HG02763 (cell line): Measurements from ENCODE around the gene BPIFB3.
"Not testable (repeated sequence)": the region's sequence is repeated elsewhere in the genome, so short reads cannot be mapped to it uniquely, and the experiment has no call there.

Experiments used
- ATAC-seq: cut with Tn5 transposase; IDR thresholded peaks from one replicate; pipeline ENCODE4 v1.9.1; 2021; ENCODE audit warnings: mild to moderate bottlenecking, moderate library complexity; ENCODE audit not compliant: unreplicated experiment

The BPIFB3 gene

DNA sequence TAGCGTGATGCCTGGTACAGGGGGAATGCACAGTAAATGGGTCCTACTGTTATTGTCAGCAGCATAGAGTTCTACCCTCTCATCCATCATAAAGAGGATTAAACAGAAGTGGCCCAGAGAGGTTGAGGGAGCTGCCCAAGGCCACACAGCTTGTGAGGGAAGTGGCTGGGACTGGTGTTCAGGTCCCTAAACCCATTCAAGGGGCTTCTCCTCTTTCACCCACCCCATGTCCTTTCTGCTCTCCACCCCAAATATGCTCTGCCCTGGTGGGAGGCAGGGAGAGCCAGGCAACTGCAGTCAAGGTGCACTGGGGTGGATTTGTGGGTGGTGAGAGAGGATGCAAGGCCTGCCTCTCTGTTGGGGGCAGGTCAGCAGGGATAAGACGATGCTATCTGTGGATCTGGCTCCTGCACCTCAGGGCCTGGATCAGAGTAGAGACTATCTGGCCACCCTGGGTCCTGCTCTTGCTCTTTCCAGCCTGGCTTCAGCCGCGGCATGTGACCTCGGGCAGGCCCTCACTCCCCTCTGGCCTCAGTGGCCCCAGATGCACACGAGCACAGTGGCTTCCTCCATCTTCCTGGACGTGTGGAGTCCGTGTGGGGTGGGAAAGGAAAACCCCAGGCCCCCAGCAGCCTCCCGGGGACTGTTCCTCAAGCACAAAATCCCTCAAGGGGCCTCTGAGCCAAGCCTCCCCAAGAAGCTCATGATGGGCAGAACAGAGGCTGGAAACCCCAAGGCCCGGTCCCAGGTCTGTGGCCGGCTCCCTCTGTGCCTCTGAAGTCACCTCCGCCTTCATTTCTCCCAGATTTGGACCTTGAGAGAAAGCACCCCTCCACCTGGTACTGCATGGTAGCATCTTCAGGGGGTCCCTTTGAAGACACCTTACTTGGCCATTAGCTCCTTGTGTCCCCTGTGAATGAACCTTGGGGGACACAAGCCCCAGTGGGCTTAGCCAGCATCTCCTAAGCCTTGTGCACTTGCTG, 25.6 kb upstream of the BPIFB3 start:
- no peak for ATAC-seq

DNA sequence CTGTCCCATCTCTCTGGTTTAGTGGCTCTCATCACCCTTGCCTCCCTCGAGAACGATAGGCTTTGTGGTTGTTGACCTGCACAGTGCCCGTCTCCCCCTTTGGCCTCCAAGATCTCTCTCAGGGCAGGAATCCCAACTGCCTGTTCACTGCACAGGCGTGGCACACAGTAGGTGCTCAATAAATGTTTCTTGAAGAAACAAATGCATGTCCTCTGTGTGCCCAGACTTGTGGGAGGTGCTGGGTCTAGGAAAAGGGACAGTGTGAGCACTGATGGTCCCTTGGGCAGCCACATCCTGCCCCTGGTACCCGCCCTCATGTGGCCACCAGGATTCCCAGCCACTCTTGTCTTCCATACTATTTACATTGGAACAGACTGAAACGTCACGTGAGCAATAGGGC, 24.8 kb upstream of the BPIFB3 start:
- no peak for ATAC-seq

DNA sequence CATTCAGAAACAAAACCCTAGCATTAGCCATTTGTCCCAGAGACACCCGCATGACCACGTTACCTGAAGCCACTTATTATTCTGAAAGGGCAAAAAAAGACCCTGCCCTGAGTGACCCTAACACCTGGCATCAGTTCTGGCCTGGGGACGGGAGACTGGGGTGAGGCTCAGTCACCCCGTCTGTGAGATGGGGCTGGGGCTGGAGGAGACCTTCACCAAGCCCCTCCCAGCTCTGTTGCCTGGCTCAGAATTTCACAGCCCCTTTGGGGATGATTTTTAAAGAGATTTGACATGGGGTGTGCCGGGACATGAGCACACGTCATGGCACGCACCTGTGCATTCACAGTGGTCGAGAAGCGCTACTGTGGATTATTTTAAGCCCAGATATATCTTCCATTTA, 23.6 kb upstream of the BPIFB3 start:
- no peak for ATAC-seq

DNA sequence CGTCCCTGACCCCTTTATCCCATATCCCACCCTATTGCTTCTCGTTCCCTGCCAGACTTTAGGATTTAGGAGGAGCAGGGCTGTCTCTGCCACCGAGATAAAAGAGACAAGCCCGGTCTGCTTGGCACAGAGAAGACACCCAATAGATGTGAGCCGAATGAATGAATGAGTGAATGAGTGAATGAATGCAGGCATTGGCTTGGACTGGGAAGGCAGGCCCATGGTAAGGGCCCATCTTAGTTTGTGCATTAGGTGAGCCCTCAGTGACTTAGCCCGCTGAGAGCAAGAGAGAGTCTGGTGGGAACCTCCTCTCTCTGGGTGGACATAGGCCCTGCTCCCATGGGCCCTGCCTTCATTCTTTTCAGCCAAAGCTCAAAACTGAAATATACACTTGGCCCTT, 23.1 kb upstream of the BPIFB3 start:
- no peak for ATAC-seq

DNA sequence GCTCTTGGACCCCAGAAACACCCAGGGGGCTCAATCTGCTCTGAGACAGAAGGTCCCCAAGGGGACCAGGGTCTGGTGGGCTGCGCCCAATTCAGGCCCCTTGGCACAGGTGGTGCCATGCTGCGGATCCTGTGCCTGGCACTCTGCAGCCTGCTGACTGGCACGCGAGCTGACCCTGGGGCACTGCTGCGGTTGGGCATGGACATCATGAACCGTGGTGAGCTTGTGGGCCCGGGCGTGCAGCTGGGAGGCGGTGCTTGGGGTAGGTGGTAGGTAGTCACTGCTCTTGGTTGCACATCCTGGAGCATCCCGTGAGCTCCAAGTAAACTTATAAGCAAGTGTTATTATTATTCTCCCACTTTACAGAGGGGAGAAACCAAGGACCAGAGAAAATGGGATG, 22.2 kb upstream of the BPIFB3 start, which contains the start of gene BPIFB6:
Gene BPIFB6 (plus strand): TSS at position 118 of the 400 bp plus-strand sequence. CDS start 0 bp downstream, at position 118.
- no peak for ATAC-seq

DNA sequence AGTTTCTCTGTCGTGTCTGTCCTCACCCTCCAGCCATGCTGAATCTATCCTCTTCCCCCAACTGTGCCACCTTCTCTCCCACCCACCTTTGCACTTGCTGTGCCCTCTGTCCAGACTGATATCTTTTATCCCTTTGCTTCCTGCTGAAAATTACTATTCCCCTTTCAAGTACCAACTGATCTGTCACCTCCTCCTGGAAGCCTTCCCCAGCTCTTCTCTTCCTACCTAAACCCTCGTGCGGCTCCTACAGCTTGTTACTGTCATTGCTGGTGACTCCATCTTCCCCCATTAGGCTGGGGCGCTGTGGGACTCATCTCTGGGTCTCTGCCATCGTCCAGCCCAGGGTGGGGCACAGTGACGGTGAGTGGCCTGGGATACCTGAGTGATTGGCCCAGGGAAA, 21.1 kb upstream of the BPIFB3 start:
- no peak for ATAC-seq

DNA sequence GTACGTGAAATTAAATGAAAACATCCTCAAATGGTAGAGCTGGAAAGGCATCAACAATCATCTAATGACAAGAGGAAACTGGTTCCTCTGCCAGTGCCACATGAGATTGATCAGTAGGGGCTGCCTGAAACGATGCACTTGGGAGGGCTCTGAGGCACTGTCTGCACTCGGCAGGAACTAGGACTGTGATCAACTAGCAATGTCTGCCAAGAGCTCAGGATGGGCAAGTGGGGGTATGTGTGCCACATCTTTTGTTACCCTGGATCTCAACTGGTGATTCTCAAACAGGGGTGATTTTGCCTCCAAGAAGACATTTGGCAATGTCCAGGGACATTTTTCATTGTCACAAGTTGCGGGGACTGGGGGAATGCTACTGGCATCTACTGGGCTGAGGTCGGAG, 20.3 kb upstream of the BPIFB3 start:
- ATAC-seq = no peak

DNA sequence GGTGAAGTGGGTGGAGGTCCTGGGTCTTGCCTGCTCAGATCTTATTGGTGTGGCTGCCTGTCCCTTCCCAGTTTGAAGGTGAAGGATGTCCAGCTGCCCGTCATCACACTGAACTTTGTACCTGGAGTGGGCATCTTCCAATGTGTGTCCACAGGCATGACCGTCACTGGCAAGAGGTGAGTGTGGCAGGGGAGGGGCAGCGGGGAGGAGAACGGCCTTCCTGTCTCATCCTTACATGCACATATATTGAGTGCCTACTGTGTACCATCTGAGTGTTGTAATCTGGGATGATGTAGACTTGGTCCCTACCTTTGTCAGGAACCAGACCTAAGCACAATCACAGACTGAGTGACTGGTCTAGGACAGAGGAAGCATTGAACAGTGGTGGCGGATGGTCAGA, 19.6 kb upstream of the BPIFB3 start:
- no peak for ATAC-seq

DNA sequence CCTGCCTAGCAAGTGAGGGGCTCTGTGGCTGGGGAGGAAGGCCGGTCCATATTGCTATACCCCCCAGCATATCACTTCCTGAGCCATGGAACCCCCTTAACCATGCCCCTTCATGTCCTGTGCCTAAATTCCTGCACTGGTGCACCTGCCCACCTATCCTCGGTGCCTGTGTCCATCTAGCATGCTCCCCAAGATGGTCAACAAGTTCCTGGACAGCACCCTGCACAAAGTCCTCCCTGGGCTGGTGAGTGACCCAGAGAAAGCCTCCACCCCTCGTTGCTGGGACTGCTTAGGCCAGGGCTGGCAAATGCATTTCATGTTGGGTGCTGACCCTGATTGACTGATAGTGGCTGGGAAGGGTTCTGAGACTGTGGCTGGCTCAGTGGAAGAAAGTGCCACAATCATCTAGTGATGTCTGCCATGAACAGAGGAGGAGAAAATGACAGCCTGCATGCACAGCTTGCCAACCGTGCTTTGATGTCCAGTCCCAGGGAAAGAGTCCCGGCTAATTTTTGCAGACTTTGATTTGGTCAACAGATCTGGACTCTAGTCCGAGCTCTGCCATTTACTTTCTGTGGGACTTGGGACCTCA, 18.7 kb upstream of the BPIFB3 start:
- ATAC-seq = no peak

DNA sequence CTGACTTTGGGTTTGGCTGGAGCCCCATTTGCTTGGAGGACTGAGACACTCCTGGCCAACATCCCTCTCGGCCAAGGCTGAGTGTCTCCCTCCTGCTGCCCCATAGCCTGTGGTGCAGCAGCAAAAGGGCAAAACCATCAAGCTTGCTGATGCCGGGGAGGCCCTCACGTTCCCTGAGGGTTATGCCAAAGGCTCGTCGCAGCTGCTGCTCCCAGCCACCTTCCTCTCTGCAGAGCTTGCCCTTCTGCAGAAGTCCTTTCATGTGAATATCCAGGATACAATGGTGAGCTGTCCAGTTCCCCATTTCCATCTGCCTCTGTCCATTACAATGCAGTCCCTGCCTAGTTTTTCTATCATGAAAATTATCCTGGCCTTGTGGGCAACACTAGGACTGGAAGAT, 16.2 kb upstream of the BPIFB3 start:
- ATAC-seq = no peak

DNA sequence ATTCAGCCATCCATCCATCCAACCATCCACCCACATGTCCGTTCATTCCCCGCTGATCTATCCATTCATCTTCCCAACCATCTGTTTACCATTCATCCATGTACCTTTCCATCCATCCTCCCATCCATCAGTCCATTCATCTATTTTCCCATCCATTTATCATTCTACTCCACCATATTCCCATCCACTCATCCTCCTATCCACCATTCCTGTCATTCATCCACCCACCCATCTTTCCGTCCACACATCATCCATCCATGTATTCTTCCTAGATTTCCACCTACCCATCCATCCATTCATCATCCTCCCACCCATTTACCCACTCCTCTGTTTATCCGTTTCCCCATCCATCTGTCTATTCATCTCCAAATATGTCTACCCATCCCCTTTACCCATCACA, 15.5 kb upstream of the BPIFB3 start:
- ATAC-seq = no peak

DNA sequence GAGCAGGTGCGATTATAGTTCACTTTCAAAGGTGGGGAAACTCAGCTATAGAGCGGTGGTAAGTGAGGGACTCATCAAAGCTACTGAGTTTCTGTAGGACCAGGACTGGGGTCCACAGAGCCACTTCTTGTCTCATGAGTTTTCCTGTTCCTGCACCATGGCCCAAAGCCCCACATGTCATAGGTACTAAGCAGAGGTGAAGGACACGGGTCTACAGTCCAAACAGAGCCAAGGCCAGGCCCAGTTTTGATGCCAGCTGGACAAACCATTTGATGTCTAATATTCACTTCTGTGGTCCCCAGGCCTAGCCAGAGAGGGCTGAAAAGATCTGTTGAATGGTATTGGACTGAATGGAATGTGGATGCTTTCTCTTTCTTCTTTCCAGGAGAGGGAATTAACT, 11.3 kb upstream of the BPIFB3 start:
- ATAC-seq = no peak

DNA sequence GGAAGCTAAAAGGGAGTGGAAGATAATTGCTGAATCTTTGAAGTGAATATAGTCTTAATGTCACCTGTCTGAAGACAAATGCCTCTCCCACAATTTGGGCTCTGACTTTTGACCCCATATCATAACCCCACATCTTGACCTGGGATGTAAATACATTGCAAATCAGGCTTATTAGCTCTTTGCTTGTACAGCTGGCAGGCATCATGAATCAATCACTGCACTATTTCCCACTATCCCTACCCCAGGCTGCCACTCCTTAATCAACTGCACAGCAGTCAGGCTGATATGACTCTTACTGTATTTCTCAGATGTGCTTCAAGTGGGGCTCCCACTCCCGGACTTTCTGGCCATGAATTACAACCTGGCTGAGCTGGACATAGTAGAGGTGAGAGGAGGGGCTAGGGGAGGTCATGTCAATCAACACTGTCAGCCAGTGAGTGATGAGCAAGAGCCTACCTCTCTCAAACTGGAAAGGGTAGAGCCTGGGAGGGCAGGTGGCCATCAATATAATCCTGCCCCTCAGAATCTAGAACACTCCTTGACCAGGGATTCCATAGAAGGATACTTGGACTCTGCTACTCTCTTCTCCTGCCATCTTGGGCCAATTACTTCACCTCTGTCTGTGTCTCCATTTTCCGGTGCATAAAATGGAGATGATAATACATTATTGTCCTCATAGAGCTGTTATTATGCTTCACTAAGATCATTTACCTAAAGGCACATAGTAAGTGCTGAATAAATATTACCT, 10.5 kb upstream of the BPIFB3 start:
- no peak for ATAC-seq

DNA sequence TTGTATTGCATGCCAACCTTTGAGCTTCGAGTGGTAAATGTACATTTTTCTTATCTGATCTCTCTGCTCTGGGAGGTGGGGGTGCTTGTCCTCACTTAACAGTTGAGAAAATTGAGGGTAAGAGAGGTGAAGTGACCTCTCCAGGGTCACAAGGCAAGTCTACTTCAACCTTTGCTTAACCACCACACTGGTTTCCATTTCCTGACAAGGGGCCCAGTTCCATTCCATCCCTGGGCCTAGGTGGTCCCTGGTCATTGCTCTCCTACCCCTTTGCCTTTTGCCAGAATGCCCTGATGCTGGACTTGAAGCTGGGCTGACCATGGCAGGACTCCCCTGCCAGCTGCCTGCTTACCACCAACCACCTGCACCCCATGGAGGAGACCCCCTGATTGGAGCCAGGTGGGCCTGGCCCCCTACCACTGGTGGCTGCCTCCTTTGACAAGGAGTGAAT, 9.9 kb upstream of the BPIFB3 start:
- no peak for ATAC-seq

DNA sequence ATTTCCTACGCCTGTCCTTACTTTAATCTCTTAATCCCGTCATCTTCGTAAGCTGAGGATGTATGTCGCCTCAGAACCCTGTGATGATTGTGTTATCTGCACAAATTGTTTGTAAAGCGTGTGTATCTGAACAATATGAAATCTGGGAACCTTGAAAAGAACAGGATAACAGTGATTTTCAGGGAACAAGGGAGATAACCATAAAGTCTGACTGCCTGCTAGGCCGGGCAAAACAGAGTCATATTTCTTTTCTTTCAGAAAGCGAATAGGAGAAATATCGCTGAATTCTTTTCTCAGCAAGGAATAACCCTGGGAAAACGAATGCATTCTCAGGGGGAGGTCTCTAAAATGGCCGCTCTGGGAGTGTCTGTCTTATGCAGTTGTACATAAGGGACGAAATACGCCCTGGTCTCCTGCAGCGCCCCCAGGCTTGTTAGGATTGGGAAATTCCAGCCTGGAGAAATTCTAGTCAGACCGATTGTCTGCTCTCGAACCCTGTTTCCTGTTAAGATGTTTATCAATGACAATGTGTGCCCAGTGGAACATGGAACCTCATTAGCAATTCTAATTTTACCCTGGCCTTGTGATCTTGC, 8.5 kb upstream of the BPIFB3 start:
- not testable (repeated sequence) for ATAC-seq

DNA sequence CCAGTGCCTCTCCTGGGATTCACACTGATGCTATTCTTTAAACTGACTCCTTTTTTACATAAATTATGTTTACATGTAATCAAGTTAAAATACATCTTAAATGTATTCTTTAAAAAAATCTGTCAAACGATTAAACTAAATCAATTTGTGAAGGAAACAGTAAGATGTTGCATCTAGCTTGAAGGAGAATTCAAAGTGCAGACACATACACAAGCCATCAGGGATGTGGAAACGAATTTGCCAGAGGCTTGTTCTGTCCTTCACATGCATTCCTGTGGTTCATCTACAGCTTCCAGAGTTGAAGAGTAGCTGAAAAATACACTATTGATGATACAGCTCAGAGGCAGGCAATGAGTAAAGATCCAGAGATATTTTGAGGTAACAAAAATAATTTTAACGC, 7.3 kb upstream of the BPIFB3 start:
- no peak for ATAC-seq

DNA sequence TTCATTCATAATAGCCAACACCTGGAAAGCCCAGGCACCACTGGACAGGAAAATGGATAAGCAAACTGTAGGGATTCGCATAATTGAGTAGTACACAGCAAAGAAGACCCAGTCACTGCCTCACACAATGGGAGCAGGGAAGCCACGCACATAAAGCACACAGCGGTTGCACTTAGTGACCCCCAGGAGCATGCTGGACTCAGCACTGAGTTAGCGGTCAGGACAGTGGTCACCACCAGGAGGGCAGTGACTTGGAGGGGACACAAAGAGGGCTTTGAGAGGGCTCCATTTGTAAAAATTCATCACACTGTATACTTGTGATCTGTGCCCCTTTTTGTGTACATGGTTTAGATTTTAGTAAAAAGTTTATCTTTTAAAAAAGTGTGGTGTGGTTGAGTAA, 2.4 kb upstream of the BPIFB3 start:
- no peak for ATAC-seq

DNA sequence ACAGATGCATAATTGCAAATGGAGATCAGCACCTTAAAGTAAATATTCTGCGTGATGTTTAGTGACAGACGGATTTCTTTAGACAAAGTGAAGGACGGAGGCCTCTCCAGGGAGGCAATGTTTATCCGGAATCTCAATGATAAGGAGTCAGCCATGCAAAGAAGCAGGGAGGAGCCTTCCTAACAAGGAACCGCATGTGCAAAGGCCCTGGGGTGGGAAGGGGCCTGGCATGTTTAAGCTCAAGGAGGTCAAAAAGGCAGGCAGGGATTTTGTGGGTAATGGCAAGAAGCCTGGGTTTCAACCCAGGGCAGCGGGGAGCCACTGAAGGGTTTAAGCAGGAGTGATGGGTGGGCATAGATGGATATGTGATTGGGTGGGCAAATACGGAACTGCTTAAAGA, 678 bp downstream of the BPIFB3 start:
- ATAC-seq = no peak

DNA sequence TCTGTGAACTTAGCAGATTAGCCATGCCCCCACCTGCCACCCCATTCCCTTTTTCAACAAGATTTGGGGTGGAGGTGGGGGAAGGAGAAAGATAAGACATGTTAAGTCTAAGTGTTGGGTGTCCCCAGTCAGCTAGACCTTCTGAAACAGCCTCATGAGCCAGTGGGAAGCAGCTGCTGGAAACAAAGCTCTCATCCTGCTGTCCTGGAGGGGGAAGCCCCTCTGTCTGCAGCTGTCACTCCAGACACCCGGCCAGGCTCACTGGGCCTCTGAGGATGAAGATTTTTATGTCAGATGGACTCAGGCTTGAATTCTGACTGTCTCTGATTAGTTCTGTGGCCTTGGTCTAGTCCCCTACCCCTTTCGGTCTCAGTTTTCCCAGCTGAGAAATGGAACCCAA, 1.1 kb downstream of the BPIFB3 start:
- no peak for ATAC-seq

DNA sequence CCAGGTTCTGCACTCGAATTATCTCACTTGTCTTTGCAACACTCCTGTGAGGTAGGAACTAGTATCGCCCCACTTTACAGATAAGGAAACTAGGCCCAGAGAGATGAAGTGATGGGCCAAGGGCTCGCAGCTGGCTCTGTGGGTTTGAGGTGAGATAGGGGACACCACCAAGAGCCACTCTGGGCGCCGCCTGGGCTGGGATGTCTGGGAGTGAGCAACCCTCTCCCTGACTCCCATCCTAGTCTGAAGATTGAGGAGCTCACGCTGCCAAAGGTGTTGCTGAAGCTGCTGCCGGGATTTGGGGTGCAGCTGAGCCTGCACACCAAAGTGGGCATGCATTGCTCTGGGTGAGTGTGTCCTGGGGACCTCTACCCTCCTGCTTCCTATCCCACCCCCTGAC, 5.4 kb downstream of the BPIFB3 start:
- no peak for ATAC-seq

DNA sequence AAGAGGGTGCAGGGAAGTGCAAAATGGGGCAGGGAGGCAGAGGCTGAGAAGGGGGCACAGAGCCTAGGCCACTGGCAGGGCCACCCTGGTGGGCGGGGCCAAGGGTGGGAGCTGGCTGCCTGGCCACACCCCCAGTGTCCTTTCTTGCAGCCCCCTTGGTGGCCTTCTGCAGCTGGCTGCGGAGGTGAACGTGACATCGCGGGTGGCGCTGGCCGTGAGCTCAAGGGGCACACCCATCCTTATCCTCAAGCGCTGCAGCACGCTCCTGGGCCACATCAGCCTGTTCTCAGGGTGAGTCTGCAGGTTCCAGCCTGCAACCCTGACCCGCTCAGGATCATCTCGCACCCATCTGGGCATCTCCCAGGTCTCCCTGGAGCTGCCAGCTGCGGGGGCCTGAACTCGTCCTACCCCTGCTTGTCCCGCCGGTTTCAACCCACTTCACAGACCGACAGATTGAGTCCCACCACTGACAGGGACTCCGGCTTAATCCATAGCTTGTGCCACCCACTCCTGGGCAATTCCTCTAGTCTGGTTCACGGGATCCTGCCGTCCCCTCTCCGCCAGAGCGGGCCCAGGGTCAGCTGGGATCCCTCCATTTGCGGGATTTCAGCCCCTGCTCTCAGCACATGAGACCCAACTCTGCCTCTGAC, 6.2 kb downstream of the BPIFB3 start:
- ATAC-seq = no peak
